NCI-H526 treated with DMSO at 0.1 percent for 48 hours (cell line): ENCODE results near the gene DVL1.

ENCODE experiments used
- DNase-seq: peaks from one replicate; lab custom pipeline; 2025; lab: John Stamatoyannopoulos, UW

Gene DVL1

GRCh38 chr1:1340185-1340584 lies 9.0 kb downstream of the DVL1 start:
- no peak for DNase-seq

GRCh38 chr1:1338278-1338677 lies 10.9 kb downstream of the DVL1 start:
- DNase-seq = no peak

- peak; percentile 24 for DNase-seq
These were observed 11.4 kb downstream of the DVL1 start for GRCh38 chr1:1337793-1338147.

DNA sequence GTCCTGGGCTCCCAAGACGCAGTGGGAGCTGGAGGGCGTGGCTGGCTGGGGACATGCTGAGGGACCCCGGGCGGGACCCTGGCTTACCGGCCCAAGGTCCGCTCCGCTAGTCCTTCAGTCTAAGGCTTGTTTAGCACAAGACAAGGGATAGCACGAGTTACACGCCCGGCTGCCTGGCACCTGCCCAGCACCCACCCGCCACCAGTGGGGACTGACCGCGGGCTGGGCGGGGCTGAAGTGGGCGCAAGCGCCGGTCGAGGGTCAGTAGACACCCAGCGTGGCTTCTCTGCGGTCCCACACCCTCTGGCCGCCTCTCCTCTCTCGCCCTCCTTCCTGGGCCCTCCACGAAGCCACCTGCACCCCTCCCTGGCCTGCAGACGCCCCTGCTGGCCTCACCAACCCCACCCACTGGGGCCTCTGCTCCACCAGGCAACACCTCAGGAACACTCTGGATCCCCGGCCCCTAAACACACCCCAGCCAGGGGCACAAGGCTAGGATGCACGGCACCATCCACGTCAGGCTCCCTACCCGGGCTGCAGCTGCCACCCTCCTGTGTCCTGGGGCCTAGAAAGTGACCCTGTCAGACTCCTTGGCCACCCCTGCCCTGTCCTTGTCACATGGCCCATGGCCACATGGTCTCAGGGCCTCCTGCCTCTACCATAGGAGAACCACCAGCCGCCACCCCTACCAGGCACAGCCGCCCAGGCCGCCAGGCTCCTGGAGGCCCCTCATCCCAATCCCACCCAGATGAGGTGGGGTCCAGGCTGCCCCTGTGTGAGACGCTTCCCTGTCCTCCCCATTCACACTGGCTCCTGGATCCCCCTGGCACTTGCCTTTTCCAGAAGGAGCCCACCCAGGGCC lies 12.1 kb downstream of the DVL1 start:
- no peak for DNase-seq

DNA sequence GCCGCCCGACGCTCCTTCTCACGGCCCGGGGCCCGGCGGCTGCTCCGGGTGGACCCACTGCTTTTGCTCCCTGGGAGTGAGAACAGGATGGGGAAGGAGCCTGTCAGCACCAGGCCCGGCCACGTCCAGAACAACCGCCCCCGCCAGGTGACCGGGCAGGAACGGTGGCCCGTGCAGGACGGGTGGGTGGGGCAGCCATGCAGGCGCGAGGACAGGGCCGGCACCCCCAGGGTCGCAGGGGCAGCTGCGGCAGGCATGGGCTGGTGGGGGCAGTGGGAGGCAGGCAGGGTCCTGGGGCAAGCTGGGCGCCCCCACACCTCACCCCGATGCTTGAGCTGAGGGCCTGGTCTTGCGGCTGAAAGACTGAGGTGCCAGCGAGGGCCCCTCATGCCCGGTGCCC lies 12.8 kb downstream of the DVL1 start:
- DNase-seq = no peak

GRCh38 chr1:1335792-1336248 lies 13.4 kb downstream of the DVL1 start:
- DNase-seq = no peak

DNA sequence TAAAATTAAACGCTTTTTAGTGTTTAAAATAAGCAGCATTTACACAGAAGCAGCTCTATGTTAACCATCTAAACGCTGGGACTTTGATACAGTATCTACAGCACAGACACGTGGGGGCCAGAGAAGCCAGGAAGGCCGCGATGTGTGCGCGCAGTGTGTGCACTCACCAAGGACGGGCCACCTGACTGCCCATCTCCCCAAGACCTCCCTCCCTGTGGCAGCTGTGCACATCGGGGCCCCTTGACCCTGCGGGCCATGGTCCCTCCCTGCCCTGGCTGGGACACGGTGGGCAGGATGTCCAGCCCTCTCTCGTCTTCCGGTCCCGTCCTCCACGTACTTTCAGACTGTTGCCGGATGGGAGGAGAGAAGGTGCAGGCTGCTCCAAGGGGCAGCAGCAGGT lies 13.9 kb downstream of the DVL1 start:
- DNase-seq = no peak

- DNase-seq = no peak
These were observed 14.4 kb downstream of the DVL1 start for GRCh38 chr1:1334835-1335234.

DNA sequence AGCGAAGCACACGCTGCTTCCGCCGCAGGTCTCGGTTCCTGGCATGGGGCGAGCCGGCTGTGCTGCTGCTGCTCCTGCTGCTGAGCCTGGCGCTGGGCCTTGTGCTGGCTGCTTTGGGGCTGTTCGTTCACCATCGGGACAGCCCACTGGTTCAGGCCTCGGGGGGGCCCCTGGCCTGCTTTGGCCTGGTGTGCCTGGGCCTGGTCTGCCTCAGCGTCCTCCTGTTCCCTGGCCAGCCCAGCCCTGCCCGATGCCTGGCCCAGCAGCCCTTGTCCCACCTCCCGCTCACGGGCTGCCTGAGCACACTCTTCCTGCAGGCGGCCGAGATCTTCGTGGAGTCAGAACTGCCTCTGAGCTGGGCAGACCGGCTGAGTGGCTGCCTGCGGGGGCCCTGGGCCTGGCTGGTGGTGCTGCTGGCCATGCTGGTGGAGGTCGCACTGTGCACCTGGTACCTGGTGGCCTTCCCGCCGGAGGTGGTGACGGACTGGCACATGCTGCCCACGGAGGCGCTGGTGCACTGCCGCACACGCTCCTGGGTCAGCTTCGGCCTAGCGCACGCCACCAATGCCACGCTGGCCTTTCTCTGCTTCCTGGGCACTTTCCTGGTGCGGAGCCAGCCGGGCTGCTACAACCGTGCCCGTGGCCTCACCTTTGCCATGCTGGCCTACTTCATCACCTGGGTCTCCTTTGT lies 15.5 kb downstream of the DVL1 start:
- no peak for DNase-seq

DNA sequence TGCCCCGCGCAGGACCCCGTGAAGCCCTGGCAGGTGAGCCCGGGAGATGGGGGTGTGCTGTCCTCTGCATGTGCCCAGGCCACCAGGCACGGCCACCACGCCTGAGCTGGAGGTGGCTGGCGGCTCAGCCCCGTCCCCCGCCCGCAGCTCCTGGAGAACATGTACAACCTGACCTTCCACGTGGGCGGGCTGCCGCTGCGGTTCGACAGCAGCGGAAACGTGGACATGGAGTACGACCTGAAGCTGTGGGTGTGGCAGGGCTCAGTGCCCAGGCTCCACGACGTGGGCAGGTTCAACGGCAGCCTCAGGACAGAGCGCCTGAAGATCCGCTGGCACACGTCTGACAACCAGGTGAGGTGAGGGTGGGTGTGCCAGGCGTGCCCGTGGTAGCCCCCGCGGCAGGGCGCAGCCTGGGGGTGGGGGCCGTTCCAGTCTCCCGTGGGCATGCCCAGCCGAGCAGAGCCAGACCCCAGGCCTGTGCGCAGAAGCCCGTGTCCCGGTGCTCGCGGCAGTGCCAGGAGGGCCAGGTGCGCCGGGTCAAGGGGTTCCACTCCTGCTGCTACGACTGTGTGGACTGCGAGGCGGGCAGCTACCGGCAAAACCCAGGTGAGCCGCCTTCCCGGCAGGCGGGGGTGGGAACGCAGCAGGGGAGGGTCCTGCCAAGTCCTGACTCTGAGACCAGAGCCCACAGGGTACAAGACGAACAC lies 16.3 kb downstream of the DVL1 start:
- DNase-seq = no peak

DNA sequence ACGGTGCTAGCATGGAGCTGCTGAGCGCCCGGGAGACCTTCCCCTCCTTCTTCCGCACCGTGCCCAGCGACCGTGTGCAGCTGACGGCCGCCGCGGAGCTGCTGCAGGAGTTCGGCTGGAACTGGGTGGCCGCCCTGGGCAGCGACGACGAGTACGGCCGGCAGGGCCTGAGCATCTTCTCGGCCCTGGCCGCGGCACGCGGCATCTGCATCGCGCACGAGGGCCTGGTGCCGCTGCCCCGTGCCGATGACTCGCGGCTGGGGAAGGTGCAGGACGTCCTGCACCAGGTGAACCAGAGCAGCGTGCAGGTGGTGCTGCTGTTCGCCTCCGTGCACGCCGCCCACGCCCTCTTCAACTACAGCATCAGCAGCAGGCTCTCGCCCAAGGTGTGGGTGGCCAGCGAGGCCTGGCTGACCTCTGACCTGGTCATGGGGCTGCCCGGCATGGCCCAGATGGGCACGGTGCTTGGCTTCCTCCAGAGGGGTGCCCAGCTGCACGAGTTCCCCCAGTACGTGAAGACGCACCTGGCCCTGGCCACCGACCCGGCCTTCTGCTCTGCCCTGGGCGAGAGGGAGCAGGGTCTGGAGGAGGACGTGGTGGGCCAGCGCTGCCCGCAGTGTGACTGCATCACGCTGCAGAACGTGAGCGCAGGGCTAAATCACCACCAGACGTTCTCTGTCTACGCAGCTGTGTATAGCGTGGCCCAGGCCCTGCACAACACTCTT lies 17.0 kb downstream of the DVL1 start:
- no peak for DNase-seq

DNA sequence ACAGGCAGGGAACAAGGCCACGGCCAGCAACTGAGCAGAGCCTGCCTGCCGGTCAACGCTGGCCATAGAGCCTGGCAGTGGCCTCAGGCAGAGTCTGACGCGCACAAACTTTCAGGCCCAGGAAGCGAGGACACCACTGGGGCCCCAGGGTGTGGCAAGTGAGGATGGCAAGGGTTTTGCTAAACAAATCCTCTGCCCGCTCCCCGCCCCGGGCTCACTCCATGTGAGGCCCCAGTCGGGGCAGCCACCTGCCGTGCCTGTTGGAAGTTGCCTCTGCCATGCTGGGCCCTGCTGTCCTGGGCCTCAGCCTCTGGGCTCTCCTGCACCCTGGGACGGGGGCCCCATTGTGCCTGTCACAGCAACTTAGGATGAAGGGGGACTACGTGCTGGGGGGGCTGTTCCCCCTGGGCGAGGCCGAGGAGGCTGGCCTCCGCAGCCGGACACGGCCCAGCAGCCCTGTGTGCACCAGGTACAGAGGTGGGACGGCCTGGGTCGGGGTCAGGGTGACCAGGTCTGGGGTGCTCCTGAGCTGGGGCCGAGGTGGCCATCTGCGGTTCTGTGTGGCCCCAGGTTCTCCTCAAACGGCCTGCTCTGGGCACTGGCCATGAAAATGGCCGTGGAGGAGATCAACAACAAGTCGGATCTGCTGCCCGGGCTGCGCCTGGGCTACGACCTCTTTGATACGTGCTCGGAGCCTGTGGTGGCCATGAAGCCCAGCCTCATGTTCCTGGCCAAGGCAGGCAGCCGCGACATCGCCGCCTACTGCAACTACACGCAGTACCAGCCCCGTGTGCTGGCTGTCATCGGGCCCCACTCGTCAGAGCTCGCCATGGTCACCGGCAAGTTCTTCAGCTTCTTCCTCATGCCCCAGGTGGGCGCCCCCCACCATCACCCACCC lies 17.9 kb downstream of the DVL1 start, which contains the start of gene TAS1R3:
Gene TAS1R3, plus strand, starts transcription at position 213 of the 898 bp plus-strand sequence. Its CDS starts 66 bp downstream, at position 279.
- DNase-seq = peak; percentile 47

DNA sequence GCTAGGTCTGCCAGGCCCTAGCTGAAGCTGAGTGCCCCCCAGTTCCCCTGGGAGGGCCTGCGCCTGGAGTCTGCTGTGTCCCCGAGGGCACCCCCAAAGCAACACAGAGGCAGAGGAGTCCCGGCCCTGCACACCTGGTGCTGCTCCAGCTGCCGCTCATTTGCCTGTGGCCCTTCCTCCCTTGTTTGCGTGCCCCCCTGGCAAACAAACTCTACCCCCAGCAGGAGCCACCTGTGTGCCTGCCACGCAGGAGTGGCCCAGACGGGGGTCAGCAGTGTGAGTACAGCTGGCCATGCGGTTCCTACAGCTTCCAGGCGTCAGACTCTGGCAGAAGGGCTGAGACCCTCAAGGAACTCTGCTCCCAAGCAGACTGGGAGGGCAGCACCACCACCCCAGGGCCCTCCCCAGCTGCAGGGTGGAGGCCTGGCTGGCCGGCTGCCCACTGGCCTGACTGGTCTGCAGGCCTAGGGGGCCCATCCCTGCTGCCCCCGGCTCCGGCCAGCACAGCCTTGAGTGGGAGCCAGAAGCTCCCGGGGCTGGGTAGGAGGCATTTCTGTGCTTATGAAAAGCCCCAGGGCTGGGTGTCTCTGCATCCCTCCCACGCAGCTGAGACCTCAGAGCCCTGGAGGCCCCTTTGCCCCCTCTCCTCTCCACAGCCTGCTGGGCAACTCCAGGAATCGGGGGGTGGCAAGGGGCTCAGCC lies 18.7 kb downstream of the DVL1 start:
- peak; percentile 19 for DNase-seq

DNA sequence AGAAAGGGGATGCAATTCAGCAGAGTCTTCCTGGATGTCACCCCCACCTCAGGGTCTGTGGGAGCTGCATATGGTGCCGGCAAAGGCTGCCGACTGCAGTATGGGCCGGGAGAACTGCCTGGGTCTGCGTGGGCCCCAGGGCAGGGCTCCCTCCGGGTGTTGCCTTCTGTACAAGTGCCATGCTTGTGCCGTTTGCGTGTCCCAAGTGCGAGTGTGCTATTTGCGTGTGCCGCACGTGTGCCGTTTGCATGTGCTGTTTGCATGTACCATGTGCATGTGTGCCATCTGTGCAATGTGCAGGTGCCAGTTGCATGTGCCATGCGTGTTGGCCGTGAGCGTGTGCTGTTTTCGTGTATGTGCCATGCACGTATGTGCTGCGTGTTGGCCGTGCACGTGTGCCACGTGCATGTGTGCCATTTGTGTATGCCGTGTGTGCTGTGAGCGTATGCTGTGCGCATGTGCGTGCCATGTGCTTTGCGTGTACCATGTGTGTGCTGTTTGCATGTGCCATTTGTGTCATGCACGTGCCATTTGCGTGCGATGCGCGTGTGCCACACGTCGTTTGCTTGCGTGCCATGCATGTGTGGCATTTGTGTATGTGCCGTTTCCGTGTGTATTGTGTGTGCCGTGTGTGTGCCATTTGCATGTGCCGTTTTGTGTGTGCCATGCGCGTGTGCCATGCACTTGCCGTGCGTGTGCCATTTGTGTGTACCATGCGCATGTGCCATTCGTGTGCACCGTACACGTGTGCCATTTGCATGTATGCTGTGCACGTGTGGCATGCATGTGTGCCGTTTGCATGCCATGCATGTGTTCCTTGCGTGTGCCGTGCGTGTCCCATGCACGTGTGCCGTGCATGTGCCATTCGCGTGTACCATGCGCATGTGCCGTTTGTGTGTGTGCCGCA lies 19.7 kb downstream of the DVL1 start:
- DNase-seq = no peak

DNA sequence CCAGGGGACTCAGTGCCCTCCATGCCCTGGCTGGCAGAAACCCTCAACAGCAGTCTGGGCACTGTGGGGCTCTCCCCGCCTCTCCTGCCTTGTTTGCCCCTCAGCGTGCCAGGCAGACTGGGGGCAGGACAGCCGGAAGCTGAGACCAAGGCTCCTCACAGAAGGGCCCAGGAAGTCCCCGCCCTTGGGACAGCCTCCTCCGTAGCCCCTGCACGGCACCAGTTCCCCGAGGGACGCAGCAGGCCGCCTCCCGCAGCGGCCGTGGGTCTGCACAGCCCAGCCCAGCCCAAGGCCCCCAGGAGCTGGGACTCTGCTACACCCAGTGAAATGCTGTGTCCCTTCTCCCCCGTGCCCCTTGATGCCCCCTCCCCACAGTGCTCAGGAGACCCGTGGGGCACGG lies 21.0 kb downstream of the DVL1 start:
- DNase-seq = no peak

- DNase-seq = no peak
These were observed 21.9 kb downstream of the DVL1 start for GRCh38 chr1:1327291-1327690.

GRCh38 chr1:1326075-1326605 lies 23.1 kb downstream of the DVL1 start:
- no peak for DNase-seq

DNA sequence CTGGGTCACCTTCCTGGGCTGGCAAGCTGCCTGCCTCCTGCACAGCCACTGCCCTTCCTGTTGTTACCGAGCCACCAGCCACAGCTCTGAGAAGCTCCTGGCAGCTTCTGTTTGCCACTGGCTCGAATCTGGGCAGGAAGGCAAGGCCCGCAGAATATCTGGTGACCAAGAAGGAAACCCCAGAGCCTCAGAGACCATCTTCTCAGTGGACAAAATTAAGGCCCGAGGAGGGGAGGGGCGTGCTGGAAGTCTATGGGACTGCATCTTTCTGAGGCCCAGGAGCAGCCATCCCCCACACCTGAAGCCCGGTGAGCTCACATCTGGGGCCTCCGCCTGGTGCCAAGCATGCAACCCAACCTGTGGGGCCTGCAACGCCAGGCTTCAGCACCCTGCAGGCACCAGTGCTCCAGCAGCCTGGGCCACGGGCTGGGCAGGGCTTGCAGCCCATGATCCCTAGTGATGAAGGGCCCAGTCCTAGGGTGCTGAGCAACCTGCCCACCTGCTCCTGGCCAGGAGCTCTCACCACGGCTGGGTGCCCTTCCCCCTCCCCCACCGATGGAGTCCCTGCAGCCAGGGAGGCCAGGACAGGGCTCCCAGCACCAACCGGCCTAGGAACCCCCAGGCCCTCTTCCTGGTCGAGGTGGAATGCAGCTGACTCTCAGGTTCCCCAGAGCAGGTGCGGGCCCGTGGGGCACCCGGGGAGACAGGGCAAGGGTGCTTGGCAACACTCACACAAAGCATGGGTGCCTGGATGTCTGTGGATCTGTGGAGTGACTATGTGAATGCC lies 23.7 kb downstream of the DVL1 start:
- DNase-seq = no peak
